GM19397 (cell line): ENCODE results near the gene KCTD7.
"Not testable (repeated sequence)": the region's sequence is repeated elsewhere in the genome, so short reads cannot be mapped to it uniquely, and the experiment has no call there.

ENCODE experiments used
- ATAC-seq: cut with Tn5 transposase; IDR thresholded peaks from one replicate; pipeline ENCODE4 v1.9.1; 2021; ENCODE audit warnings: mild to moderate bottlenecking, moderate library complexity; ENCODE audit not compliant: unreplicated experiment

KCTD7 gene

DNA sequence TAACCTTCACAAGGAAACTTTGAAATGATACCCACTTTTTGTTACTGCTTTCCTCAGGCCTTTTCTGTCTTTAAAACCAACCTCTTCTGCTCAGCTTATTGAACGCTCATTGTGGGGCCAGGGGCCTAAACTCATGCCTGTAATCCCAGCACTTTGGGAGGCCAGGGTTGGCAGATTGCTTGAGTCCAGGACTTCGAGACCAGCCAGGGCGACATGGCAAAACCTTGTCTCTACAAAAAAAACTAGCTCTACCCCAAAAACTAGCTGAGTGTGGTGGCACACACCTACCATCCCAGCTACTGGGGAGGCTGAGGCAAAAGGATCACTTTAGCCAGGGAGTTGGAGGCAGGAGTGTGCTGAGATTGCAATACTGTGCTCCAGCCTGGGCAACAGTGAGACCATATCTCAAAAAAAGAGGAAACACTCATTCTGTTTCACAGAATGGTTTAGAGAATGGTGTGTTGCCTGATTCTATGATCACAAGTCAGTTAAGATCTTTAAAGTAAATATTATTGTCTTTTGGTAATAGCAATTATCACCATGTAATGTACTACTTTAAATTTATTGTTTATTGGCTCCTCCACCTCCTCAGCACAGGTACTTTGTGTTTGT is 51.1 kb downstream of the KCTD7 start:
- no peak for ATAC-seq

- peak; percentile 95 for ATAC-seq
Observed at GRCh38 chr7:66681491-66682349, 53.0 kb downstream of the KCTD7 start.

- ATAC-seq: no peak
Observed at GRCh38 chr7:66682350-66683093, 53.8 kb downstream of the KCTD7 start.

GRCh38 chr7:66683094-66683769 is 54.6 kb downstream of the KCTD7 start:
- ATAC-seq: not testable (repeated sequence)

GRCh38 chr7:66683770-66684123 is 55.1 kb downstream of the KCTD7 start:
- no peak for ATAC-seq

DNA sequence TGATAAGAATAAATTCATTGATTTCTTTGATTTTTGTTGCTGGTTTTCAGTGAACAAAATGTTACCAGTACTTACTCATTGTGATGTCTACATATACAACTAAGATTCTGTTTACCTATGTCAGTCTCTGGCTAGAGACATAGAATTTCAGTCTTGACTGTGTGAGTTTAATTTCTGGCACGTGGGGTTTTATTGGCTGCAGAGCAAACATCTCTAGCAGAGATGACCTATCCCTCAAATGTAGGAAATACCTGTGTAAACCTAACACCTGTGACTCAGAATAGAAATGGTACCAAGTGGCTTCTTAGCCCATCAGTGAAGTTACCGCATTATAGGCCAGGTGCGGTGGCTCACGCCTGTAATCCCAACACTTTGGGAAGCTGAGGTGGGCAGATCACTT is 57.0 kb downstream of the KCTD7 start:
- not testable (repeated sequence) for ATAC-seq

DNA sequence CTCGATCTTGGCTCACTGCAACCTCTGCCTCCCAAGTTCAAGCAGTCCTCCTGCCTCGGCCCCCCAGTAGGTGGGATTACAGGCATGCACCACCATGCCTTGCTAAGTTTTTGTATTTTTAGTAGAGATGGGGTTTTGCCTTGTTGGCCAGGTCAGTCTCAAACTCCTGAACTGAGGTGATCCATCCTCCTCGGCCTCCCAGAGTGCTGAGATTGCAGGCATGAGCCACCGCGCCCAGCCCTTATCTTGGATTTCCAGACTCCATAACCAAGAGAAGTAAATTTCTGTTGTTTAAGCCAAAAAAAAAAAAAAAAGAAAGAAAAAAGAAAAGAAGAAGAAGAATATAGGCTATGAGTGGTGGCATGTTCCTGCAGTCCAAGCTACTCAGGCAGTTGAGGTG is 58.5 kb downstream of the KCTD7 start:
- no peak for ATAC-seq

- ATAC-seq: not testable (repeated sequence)
Observed at GRCh38 chr7:66687672-66688071, 59.0 kb downstream of the KCTD7 start.

- ATAC-seq: no peak
Observed at GRCh38 chr7:66689081-66689480, 60.4 kb downstream of the KCTD7 start.

GRCh38 chr7:66693331-66693730 is 64.7 kb downstream of the KCTD7 start:
- ATAC-seq: no peak
